Measurements from ENCODE around the gene LRRC26. TPM values are rescaled to one million over a fixed set of nuclear protein-coding genes. Genes with fewer than 3 reads are reported as not detected.

Gene LRRC26
- total and polyA plus RNA-seq, 2 of the 13 experiments (the other 11 are each of a cell fraction or from before 2014, with no cell fraction given): not detected

GRCh38 chr9:137188490-137189296, 18.8 kb upstream of the LRRC26 start, which contains the start of the genes ANAPC2 and SSNA1 (continued):
- TF ChIP-seq POGK (CRISPR knock-in tag; conservative IDR thresholded peaks at IDR 0.05) (peak; percentile 94), ZNF724P (CRISPR knock-in tag; IDR thresholded peaks at IDR 0.05; ENCODE audit: borderline replicate concordance) (peak; percentile 37; the same call in 1 of the 2 replicates), ZNF629 (CRISPR knock-in tag; conservative IDR thresholded peaks at IDR 0.05) (no peak), CEBPG (CRISPR knock-in tag; IDR thresholded peaks at IDR 0.05) (peak; percentile 30), DDIT3 (CRISPR knock-in tag; IDR thresholded peaks at IDR 0.05) (no peak), IKZF4 (CRISPR knock-in tag; IDR thresholded peaks at IDR 0.05; ENCODE audit: borderline replicate concordance, low read depth, not compliant biosample characterization) (peak; percentile 65), PRMT3 (CRISPR knock-in tag; IDR thresholded peaks at IDR 0.05; ENCODE audit: borderline replicate concordance, low read depth) (no peak), AGO1 (IDR thresholded peaks at IDR 0.05; ENCODE audit: low read depth, low read length, poor library complexity, severe bottlenecking) (peak; percentile 29), ZNF343 (CRISPR knock-in tag; IDR thresholded peaks at IDR 0.05) (no peak), PBX2 (CRISPR knock-in tag; IDR thresholded peaks at IDR 0.05) (no peak), ZSCAN9 (CRISPR knock-in tag; IDR thresholded peaks at IDR 0.05; ENCODE audit: borderline replicate concordance) (0 out of 2 replicates have a peak, but pooled peaks have one; percentile 58), MED8 (CRISPR knock-in tag; IDR thresholded peaks at IDR 0.05; ENCODE audit: insufficient replicate concordance) (peak; percentile 70), AGO2 (optimal IDR thresholded peaks at IDR 0.05; ENCODE audit: low read depth, low read length) (peak; percentile 74), ZNF564 (CRISPR knock-in tag; IDR thresholded peaks at IDR 0.05) (no peak), ZNF101 (CRISPR knock-in tag; IDR thresholded peaks at IDR 0.05; ENCODE audit: borderline replicate concordance, low read depth) (no peak), SMAD1 (CRISPR knock-in tag; IDR thresholded peaks at IDR 0.05; ENCODE audit: borderline replicate concordance, low read depth) (0 out of 2 replicates have a peak, but pooled peaks have one; percentile 94), ZEB1 (IDR thresholded peaks at IDR 0.05; ENCODE audit: insufficient replicate concordance, low read depth) (no peak), NCOA2 (CRISPR knock-in tag; IDR thresholded peaks at IDR 0.05) (peak; percentile 37; the same call in 1 of the 2 replicates), DMAP1 (CRISPR knock-in tag; IDR thresholded peaks at IDR 0.05) (peak; percentile 76), EP300 (IDR thresholded peaks at IDR 0.05; ENCODE audit: low read depth in 2 of 2, low read length in 2 of 2) (peak in 1 of 2 experiments; percentile 18; a peak in 1 of 4 replicates), EP300 (CRISPR knock-in tag; IDR thresholded peaks at IDR 0.05; ENCODE audit: borderline replicate concordance) (peak; percentile 71; the same call in 1 of the 2 replicates), ZKSCAN1 (IDR thresholded peaks at IDR 0.05; ENCODE audit: low read length) (peak; percentile 84), ZNF543 (CRISPR knock-in tag; IDR thresholded peaks at IDR 0.05) (no peak), GPN1 (CRISPR knock-in tag; IDR thresholded peaks at IDR 0.05; ENCODE audit: borderline replicate concordance) (no peak), RXRA (CRISPR knock-in tag; IDR thresholded peaks at IDR 0.05) (peak; percentile 77), ZNF570 (CRISPR knock-in tag; IDR thresholded peaks at IDR 0.05; ENCODE audit: borderline replicate concordance) (no peak), ZNF567 (CRISPR knock-in tag; IDR thresholded peaks at IDR 0.05; ENCODE audit: borderline replicate concordance) (0 out of 2 replicates have a peak, but pooled peaks have one; percentile 83), ZNF652 (CRISPR knock-in tag; IDR thresholded peaks at IDR 0.05; ENCODE audit: borderline replicate concordance, low read depth) (no peak)

Data from HepG2 (cell line).